Embryonic facial prominence (tissue), 1 donor: ENCODE results near the gene LRRC57.
"Not testable (repeated sequence)": the region's sequence is repeated elsewhere in the genome, so short reads cannot be mapped to it uniquely, and the experiment has no call there.

Experiments used
- DNase-seq: peaks from one replicate; pipeline ENCODE4 v3.0.0-alpha.2; 2016; ENCODE audit errors: extremely low spot score

LRRC57 gene

DNA sequence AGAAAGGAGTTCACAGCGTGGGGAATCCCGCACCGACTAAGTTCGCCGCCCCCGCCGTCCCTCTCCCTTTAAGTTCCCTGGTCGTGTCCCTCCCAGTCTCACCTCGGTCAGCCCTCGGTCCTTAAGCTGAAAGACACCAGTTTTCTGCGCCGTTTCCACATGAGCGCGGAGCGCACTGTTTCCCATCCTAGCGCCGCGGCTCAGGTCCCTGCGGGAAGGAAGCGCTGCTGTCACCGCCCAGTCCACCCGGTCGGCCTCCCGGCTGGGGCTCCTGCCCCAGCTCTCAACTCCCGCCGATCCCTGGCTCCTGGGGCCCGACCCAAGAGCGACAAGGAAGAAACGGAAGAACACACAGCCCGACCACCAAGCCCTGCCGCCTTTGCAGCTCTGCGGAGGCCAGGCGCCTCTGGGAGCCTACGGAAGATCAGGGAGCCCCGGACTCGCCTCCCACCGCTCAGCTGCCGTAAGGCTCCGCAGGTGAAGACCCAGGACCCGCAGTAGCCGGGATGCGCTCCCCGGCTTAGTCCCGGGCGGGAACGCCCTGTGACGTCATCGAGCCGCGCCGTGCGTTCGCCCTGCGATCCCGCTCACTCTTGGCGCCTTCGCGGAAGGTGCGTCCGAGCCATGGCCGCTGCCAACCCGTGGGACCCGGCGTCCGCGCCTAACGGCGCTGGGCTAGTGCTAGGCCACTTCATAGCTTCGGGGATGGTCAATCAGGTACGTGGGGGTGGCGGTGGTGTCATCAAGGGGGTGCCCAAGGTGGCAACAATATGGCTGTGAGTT is at the start of gene LRRC57, which contains the start of gene HAUS2:
Gene LRRC57, minus strand, starts transcription at position 545 of the 783 bp plus-strand sequence. Its CDS starts 359 bp downstream, at position 186.
Gene HAUS2, plus strand, starts transcription at position 590 of the 783 bp plus-strand sequence. Its CDS starts 35 bp downstream, at position 625.
- peak; percentile 58 for DNase-seq

- peak; percentile 41 for DNase-seq
These were observed 47.1 kb upstream of the LRRC57 start for GRCh38 chr15:42595626-42596240.

DNA sequence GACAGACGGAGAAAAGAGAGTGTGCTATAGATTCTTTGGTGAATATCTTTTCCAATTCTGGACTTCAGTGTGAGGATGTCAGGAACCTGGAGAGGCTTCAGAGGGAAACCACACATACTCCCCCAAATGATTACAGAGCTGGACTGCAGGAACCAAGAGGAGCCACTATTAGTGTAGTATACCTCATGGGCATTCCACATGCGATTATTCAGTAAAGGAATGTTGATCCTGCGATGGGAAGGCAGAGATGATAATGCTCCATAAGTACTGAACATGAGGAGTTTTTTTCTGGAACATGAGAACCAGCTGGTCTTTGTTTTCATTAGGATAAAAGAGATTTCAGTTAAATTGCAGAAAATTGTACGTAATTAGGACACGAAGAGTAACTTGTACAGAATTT is 45.5 kb upstream of the LRRC57 start:
- DNase-seq, result no peak

DNA sequence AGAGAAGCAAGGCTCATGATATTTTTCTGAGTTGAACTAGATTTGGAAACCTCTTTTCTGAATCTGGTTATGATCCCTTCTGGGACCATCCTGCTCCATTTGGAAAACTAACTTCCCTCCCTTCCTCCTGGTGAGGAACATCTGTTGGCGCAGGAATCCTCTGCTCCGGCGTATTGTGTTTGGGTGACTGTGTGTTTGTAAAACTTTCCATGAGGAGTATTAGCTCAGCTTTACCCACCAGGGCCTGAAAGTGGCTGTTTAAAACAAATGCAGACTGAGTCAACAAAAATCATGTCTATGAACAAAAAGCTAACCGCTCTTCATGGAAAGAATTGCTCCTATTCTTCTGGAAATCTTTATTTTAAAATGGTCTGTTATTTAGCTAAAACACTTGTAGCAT is 44.5 kb upstream of the LRRC57 start:
- no peak for DNase-seq

DNA sequence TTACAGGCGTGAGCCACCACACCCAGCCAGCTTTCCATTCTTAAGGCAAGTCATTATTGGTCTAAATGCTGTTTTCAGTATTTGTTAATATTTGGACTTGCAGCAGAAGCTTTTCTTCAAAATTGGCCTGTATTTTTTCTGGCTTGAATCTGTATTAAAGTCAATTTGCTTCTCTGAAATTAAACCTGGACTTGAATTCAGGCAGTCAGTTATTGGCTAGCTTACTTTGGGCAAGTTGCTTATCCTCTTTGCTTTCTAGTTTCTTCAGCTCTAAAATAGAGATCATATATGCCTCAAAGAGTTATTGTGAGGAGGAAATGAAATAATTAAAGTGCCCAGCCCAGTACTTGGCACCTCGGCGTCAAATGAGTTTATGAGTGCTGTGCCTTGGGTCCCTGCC is 44.1 kb upstream of the LRRC57 start:
- DNase-seq, result no peak

- DNase-seq, result no peak
These were observed 42.8 kb upstream of the LRRC57 start for GRCh38 chr15:42591238-42591934.

- no peak for DNase-seq
These were observed 42.1 kb upstream of the LRRC57 start for GRCh38 chr15:42590619-42591237.

DNA sequence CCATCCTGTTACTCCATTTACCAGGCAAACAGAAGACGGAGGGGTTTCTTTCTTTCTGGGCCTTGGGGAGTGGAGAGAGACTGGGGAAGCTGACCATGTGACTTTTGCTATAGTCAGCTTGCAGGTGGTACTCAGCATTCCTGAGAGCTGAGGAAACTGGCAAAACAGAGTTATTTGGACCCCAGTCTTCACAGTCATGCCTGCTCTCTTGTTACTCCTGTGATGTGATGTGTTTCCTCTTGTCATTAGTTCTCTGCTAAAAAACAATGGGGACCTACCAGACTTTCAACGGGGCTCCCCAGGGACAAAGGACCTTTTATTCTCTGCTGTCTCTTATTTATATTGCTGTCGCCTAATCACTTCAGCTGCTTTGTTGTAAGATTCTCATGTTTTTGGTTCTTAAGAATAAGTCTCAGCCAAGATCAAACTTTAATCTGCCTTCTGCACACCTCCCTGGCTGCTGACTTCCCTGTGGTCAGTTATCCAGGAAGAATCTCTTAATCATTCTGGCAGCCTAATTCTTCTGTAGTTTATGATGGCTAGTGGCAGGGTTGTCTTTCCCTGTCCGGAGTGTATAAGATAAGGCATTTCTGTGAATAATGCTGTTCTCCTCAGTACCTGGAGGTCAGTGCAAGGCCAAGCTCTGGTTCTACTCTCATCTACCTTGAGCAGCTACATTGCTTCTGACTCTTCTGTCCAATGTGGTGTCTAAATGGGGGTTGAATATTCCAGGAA is 35.6 kb upstream of the LRRC57 start:
- DNase-seq, result no peak

DNA sequence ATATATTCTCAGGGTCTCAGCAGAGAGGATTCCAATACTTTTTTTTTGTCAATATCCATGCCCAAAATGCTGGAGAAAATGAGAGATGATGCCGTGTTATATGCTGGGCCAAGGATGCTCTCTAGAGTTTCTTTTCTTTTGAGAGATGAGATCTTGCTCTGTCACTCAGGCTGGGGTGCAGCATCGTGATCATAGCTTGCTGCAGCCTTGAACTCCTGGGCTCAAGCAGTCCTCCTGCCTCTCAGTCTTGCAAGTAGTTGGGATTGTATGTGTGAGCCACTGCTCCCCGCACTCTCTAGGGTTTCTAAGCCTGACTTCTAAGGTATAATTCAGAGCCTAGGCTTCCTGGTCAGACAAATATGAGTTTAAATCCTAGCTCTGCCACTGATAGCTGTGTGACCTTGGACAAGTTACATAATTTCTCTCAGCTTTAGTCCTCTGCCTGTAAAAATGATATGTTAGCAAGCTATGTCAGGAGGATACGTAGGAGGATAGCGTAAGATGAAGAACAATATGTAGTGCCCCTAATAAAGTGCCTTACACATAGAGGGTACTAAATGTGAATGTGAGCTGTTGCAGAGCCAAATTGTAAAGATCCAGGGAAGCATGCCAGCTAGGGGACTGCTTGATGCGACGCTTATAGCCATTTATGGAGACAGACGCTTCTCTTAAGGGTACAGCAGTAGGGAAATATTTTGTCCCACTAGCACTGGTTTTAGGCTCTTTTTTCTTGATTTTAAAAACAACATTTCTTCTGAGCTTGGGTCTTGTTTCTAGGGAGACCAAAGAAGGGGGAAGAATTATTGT is 34.2 kb upstream of the LRRC57 start:
- DNase-seq, result no peak

DNA sequence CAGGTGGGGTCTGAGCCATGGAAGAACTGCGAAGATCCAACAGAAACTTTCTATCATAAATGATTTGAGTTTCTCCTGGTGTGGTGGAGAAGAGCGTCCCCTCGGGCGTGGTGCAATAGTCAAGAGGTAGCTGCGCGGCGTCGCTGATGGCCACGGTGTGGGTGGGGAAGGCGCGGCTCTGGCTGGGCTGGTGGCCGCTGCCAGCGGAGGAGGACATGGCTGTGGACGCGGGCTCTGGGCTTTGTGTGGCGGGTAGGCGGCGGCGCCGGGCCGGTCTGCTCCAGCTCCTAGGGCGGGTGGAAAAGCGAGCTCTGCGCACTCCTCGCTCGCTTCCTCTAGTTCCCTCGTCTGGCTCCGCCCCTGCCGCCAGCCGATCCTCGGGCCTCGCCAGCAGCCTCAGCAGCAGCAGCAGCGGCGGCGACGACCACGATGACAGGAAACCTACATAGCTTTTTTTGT is 32.7 kb upstream of the LRRC57 start:
- DNase-seq, result peak; percentile 64

DNA sequence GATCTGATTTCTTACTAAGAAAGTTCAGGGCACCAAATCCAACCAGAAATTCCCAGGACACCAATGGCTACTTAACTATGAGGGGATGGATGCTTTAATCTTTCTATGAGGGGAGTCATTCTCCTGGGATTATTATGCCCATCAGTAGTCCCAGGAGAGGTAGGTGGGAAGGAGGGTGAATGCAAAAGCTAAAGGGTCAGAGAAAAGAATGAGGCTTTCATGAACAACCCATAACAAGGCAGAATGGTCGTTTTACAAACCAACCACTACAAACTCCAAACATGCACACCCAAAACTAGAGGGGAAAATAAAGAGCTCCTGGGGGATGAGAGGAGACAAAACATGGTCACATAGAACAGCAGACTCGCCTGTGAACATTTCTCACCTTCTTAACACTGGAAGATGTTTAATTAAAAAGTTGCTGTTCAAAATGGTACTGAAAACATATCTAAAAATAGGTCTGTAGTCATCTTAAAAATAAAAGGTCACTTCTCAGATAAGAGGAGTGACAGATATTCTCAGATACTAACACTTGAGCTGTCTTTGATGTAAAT is 30.5 kb upstream of the LRRC57 start:
- no peak for DNase-seq

GRCh38 chr15:42577514-42578031 is 29.0 kb upstream of the LRRC57 start:
- no peak for DNase-seq

DNA sequence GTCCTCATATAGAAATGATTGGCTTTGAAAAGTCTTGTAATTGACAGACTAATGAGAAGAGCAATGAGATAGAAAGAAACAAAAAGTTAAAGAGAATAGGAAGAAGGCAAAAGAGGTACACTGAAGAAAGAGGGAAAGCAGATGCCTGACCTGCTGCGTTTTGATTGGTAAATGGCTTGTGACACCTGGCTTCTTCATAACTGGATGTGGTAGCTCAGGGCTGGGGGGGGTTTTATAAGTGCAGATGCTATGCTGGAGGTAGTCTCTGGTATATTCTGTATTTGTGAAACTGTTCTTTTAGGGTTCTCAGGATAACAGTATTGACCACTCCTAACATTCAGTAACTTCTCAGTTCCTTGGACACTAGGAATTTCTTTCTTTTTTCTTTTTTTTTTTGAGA is 28.2 kb upstream of the LRRC57 start:
- DNase-seq, result no peak

- no peak for DNase-seq
These were observed 27.5 kb upstream of the LRRC57 start for GRCh38 chr15:42576040-42576594.

GRCh38 chr15:42575188-42576039 is 26.8 kb upstream of the LRRC57 start, which contains the start of gene STARD9:
TSS of gene STARD9 (plus strand) at chr15:42575606. CDS start at chr15:42575716, 110 bp downstream.
- peak; percentile 90 for DNase-seq

DNA sequence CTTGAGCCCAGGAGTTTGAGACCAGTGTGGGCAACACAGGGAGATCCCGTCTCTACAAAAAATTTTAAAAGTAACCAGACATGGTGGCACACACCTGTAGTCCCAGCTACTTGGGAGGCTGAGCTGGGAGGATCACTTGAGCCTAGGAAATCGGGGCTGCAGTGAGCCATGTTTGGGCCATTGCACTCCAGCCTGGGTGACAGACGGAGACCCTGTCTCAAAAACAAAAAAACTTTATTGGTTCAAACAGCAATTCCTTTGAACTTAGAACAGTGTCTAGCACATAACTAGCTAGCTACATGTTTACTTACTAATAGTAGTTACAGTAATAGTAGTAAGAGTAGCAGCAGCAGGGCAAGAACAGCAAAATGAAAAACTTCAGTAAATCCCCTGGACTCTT is 10.1 kb upstream of the LRRC57 start:
- no peak for DNase-seq

GRCh38 chr15:42556550-42557207 is 8.1 kb upstream of the LRRC57 start:
- not testable (repeated sequence) for DNase-seq

DNA sequence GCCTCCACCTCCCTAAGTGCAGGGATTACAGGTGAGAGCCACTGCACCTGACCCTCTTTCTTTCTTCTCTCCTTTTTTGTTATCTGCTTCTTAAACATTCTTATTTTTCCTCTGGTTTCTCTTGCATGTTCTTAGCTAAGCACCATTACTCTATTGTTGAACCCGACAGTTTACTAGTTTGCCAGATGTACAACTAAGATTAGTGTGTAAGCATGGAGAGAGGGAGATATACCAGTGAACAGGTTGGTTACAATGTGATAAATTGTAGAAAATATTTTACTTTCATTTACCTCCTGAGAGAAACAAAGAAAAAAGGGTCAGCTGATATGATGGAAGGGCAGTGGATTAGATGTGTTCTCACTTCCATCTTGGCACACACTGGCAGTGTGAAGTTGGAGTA is 5.0 kb upstream of the LRRC57 start:
- DNase-seq, result no peak
